GM06990 (cell line): ENCODE data around the gene FAM200C.
"Not testable (repeated sequence)": the region's sequence is repeated elsewhere in the genome, so short reads cannot be mapped to it uniquely, and the experiment has no call there.

Source experiments
- DNase-seq: peaks from one replicate; pipeline ENCODE4 v3.0.0-alpha.2; 2011; ENCODE audit not compliant: insufficient read length; ENCODE audit errors: extremely low read depth
- H3K27me3 ChIP-seq: replicated peaks from 2 replicates; pipeline ENCODE4 v1.6.0; 2011; ENCODE audit warnings: low read length; ENCODE audit not compliant: control insufficient read depth, insufficient read depth
- H3K36me3 ChIP-seq: 2 replicates; pipeline ENCODE4 v1.5.1; 2011; ENCODE audit warnings: low read length; ENCODE audit not compliant: control insufficient read depth, insufficient read depth
- H3K4me3 ChIP-seq: replicated peaks from 2 replicates; pipeline ENCODE4 v1.5.1; 2011; ENCODE audit warnings: low read depth, mild to moderate bottlenecking, control low read depth, low read length
- CTCF ChIP-seq: IDR thresholded peaks from 2 replicates; pipeline ENCODE4 v1.5.1; 2011; ENCODE audit warnings: low read length, control low read depth, mild to moderate bottlenecking, inconsistent platforms; ENCODE audit not compliant: insufficient read depth, poor library complexity, severe bottlenecking

Gene FAM200C

GRCh38 chr5:160437271-160437670, 37.4 kb upstream of the FAM200C start:
- TF ChIP-seq CTCF, result no peak
- no peaks in the 10 kb centered on the region for H3K27me3 ChIP-seq
- DNase-seq, result no peak
- no peak overlapping the region for H3K4me3 ChIP-seq
- no peaks in the 10 kb centered on the region for H3K36me3 ChIP-seq

- H3K4me3 ChIP-seq, DNase-seq, H3K36me3 ChIP-seq: not testable (repeated sequence)
Measured at GRCh38 chr5:160436661-160437060, 36.8 kb upstream of the FAM200C start.

GRCh38 chr5:160436017-160436416, 36.2 kb upstream of the FAM200C start:
- DNase-seq, result no peak
- H3K4me3 ChIP-seq, result no peak overlapping the region
- H3K27me3 ChIP-seq, result no peaks in the 10 kb centered on the region
- H3K36me3 ChIP-seq, result no peaks in the 10 kb centered on the region
- no peak for TF ChIP-seq CTCF

More at GRCh38 chr5:160436661-160437060, 36.8 kb upstream of the FAM200C start:
- not testable (repeated sequence) for H3K27me3 ChIP-seq

- Histone ChIP-seq H3K27me3 (no peaks in the 10 kb centered on the region), H3K36me3 (no peaks in the 10 kb centered on the region), H3K4me3 (no peak overlapping the region)
- DNase-seq, result no peak
- no peak for TF ChIP-seq CTCF
Measured at GRCh38 chr5:160435532-160435931, 35.7 kb upstream of the FAM200C start.

- Histone ChIP-seq H3K27me3 (no peaks in the 10 kb centered on the region), H3K36me3 (peaks cover 2% of the 10 kb centered on the region; the same call in 1 of the 2 replicates), H3K4me3 (no peak overlapping the region)
- no peak for TF ChIP-seq CTCF
- peak; percentile 86 for DNase-seq
Measured at GRCh38 chr5:160434022-160434531, 34.2 kb upstream of the FAM200C start.

- Histone ChIP-seq H3K36me3 (peaks cover 2% of the 10 kb centered on the region; the same call in 1 of the 2 replicates), H3K4me3 (no peak overlapping the region), H3K27me3 (no peaks in the 10 kb centered on the region)
- DNase-seq, result no peak
- TF ChIP-seq CTCF, result no peak
Measured at GRCh38 chr5:160432787-160433186, 32.9 kb upstream of the FAM200C start.
